K562 (cell line): ENCODE data around the gene HAAO. TPM values are rescaled to one million over a fixed set of nuclear protein-coding genes. Genes with fewer than 3 reads are reported as not detected.

Experiments used
- ATAC-seq: fragments of 200-7000 bp; cut with Tn5 transposase; 3 replicates; pipeline ENCODE4 v1.9.1; 2020; ENCODE audit warnings: moderate library complexity
- BruUV-seq: library from RNA; stranded (reverse); fragments of 400-500 nt; replicated peaks from 2 replicates; lab custom pipeline; 2021; lab: Mats Ljungman, UMichigan
- CTCF ChIA-PET: fragments of 300-600 bp; formaldehyde crosslinking; extraction: SDS; loops from one replicate; lab custom pipeline; 2021; ENCODE audit warnings: low intra/inter-chr PET ratio; lab: Yijun Ruan, JAX
- POLR2A ChIA-PET: fragments of 300-600, 350-650 bp; sonication (Branson Sonifier 250); formaldehyde crosslinking; extraction: SDS; loops from one replicate; lab custom pipeline; 2021; ENCODE audit warnings: antibody characterized with exemption, inconsistent platforms; lab: Yijun Ruan, JAX
- DNase-seq, 4 experiments: peaks; one replicate each; pipeline versions ENCODE4 v3.0.0 to v3.0.0-alpha.2; 2011 to 2018; ENCODE audit warnings: low spot score in 3 of 4, mixed read lengths in 3 of 4; ENCODE audit errors: extremely low read depth in 1 of 4
- FAIRE-seq: peaks from 2 replicates; lab custom pipeline; 2011; peaks lifted over from hg19 to GRCh38; lab: Jason Lieb, UNC
- H2AFZ ChIP-seq: 2 replicates; pipeline ENCODE4 v1.6.0; 2011; ENCODE audit warnings: low read depth, low read length, control low read depth, inconsistent platforms
- H3K27ac ChIP-seq: fragments of 200-600 bp; 3 replicates; pipeline ENCODE4 v1.8.0; 2011; ENCODE audit warnings: low read depth, mild to moderate bottlenecking, control low read depth, inconsistent platforms, low read length, moderate library complexity, mixed read lengths; ENCODE audit errors: extremely low read depth
- H3K27me3 ChIP-seq, 2 experiments: fragments of 300-600 bp in 1 of 2; 2 replicates in 1 of 2; 3 replicates in 1 of 2; pipeline versions ENCODE4 v1.6.0 to v1.8.0; 2011; ENCODE audit warnings: inconsistent platforms in 2 of 2, low read length in 2 of 2, mild to moderate bottlenecking in 1 of 2, mixed read lengths in 1 of 2, moderate library complexity in 1 of 2; ENCODE audit not compliant: control insufficient read depth in 2 of 2, insufficient read depth in 2 of 2
- H3K36me3 ChIP-seq: fragments of 300-600 bp; 3 replicates; pipeline ENCODE4 v1.8.0; 2011; ENCODE audit warnings: mild to moderate bottlenecking, low read length, inconsistent platforms; ENCODE audit not compliant: control insufficient read depth, insufficient read depth
- H3K4me1 ChIP-seq, 2 experiments: fragments of 200-600 bp in 1 of 2; replicated peaks in 1 of 2; 2 replicates in 1 of 2; 3 replicates in 1 of 2; pipeline versions ENCODE4 v1.5.1 to v1.8.0; 2011; ENCODE audit warnings: inconsistent platforms in 2 of 2, low read length in 2 of 2, mild to moderate bottlenecking in 1 of 2, mixed read lengths in 1 of 2, moderate library complexity in 1 of 2; ENCODE audit not compliant: control insufficient read depth in 2 of 2, insufficient read depth in 2 of 2
- H3K4me2 ChIP-seq: 2 replicates; pipeline ENCODE4 v1.6.1; 2011; ENCODE audit warnings: low read length, control low read depth, inconsistent platforms, mixed read lengths; ENCODE audit not compliant: insufficient read depth
- H3K4me3 ChIP-seq: fragments of 200-600 bp; sonication (generic), shearing (Covaris generic); 2 replicates; pipeline ENCODE4 v1.5.1; 2016; ENCODE audit warnings: control low read depth, inconsistent platforms
- H3K79me2 ChIP-seq: fragments of 200-600 bp; 3 replicates; pipeline ENCODE4 v1.8.0; 2011; ENCODE audit warnings: low read length, inconsistent platforms; ENCODE audit not compliant: control insufficient read depth, insufficient read depth
- H3K9ac ChIP-seq, 2 experiments: 2 replicates each; pipeline versions ENCODE4 v1.6.0 to v1.6.1; 2011; ENCODE audit warnings: low read depth in 2 of 2, low read length in 2 of 2, control low read depth in 1 of 2, inconsistent platforms in 1 of 2, mild to moderate bottlenecking in 1 of 2, mixed read lengths in 1 of 2; ENCODE audit not compliant: insufficient read depth in 1 of 2
- H3K9me1 ChIP-seq: one replicate; pipeline ENCODE4 v1.6.0; 2011; ENCODE audit warnings: inconsistent platforms, mild to moderate bottlenecking, low read length, moderate library complexity; ENCODE audit not compliant: control insufficient read depth, insufficient read depth
- H3K9me3 ChIP-seq: replicated peaks from 2 replicates; pipeline ENCODE4 v1.5.1; 2011; ENCODE audit warnings: low read depth, low read length, inconsistent platforms; ENCODE audit not compliant: control insufficient read depth, insufficient read depth
- H4K20me1 ChIP-seq: replicated peaks from 2 replicates; pipeline ENCODE4 v1.6.1; 2011; ENCODE audit warnings: low read length, inconsistent platforms, mixed read lengths; ENCODE audit not compliant: control insufficient read depth, insufficient read depth
- BCL6 ChIP-seq: fragments of 250-450 bp; sonication (Bioruptor Pico); IDR thresholded peaks from 2 replicates; pipeline ENCODE4 v1.4.0; 2020
- RBBP5 ChIP-seq: fragments of 200-600 bp; sonication (generic); IDR thresholded peaks from 2 replicates; pipeline ENCODE4 v1.6.1; 2012; ENCODE audit warnings: borderline replicate concordance, mild to moderate bottlenecking, low read length, control low read depth, inconsistent platforms; ENCODE audit not compliant: insufficient read depth, poor library complexity, severe bottlenecking
- RHOXF2B ChIP-seq: fragments of 250-450 bp; sonication (Bioruptor Pico); conservative IDR thresholded peaks from 2 replicates; pipeline ENCODE4 v1.5.1; 2021
- ZNF239 ChIP-seq: fragments of 250-450 bp; sonication (Bioruptor Pico); IDR thresholded peaks from 2 replicates; pipeline ENCODE4 v1.4.0; 2020; ENCODE audit warnings: mild to moderate bottlenecking
- WGBS: fragments of 100-300 bp; shearing (Covaris generic); methylation state at CpG from one replicate; pipeline ENCODE4 v1.1.6; 2016; ENCODE audit warnings: low coverage, mixed read lengths; ENCODE audit not compliant: insufficient coverage; ENCODE audit errors: missing lambda C conversion rate; 5-methylcytosine and 5-hydroxymethylcytosine counted together
- in situ Hi-C: fragments of 300-500 bp; cut with MboI; formaldehyde crosslinking; loops from 4 replicates; pipeline ENCODE4 v1.15.0; 2018; ENCODE audit warnings: inconsistent platforms, mixed read lengths
- intact Hi-C: fragments of 100-400 bp; cut with micrococcal nuclease; formaldehyde crosslinking; loops from 2 replicates; pipeline ENCODE4 v1.14.2; 2022
- polyA plus RNA-seq, 8 experiments: library from polyadenylated mRNA; depleted of rRNA in 4 of 8; stranded (reverse) in 5 of 8; unstranded in 3 of 8; fragments of >200 nt; fragmentation: Nextera tagmentation in 2 of 8; fragmentation: Illumina TruSeq in 1 of 8; extraction: Ambion mirVana in 2 of 8; extraction: Trizol in 1 of 8; gene quantifications; 2 replicates each; pipeline versions ENCODE4 v1.2.1 to v1.2.3, GENCODE V29; 2011 to 2014; ENCODE audit warnings: inconsistent platforms in 1 of 8, missing spikeins in 1 of 8
- total RNA-seq, 7 experiments: library from RNA; depleted of rRNA in 6 of 7; stranded (reverse); fragments of >200 nt in 6 of 7; fragmentation: Illumina TruSeq in 2 of 7; extraction: Trizol in 2 of 7; gene quantifications; 2 replicates each; pipeline versions ENCODE4 v1.2.1 to v1.2.3, GENCODE V29; 2011 to 2021; ENCODE audit warnings: low replicate concordance in 1 of 7
- TF ChIP-seq, protein P1 (sequence below): fragments of 150-350 bp; conservative IDR thresholded peaks from 2 replicates; pipeline ENCODE4 v1.6.1; 2014; ENCODE audit warnings: low read length
- TF ChIP-seq, protein P2 (sequence below): sonication (generic); formaldehyde crosslinking; IDR thresholded peaks from 2 replicates; pipeline ENCODE4 v1.8.1; 2022; ENCODE audit warnings: missing genetic modification reagents
- TF ChIP-seq, protein P3 (sequence below): fragments of 450-650 bp; IDR thresholded peaks from 2 replicates; pipeline ENCODE4 v1.6.1; 2016; ENCODE audit warnings: low read depth
- TF ChIP-seq, protein P4 (sequence below), 3 experiments: IDR thresholded peaks in 2 of 3; conservative IDR thresholded peaks in 1 of 3; 2 replicates each; pipeline ENCODE4 v1.5.1; 2011 to 2012; ENCODE audit warnings: low read length in 3 of 3, mild to moderate bottlenecking in 3 of 3, control low read depth in 2 of 3, improper control_type of control experiment in 1 of 3, inconsistent platforms in 1 of 3, low read depth in 1 of 3, mixed read lengths in 1 of 3, moderate library complexity in 1 of 3; ENCODE audit not compliant: insufficient read depth in 2 of 3

The HAAO gene
- total and polyA plus RNA-seq, 9 of the 15 experiments (the other 6 are each of a cell fraction or from before 2014, with no cell fraction given): not detected

DNA sequence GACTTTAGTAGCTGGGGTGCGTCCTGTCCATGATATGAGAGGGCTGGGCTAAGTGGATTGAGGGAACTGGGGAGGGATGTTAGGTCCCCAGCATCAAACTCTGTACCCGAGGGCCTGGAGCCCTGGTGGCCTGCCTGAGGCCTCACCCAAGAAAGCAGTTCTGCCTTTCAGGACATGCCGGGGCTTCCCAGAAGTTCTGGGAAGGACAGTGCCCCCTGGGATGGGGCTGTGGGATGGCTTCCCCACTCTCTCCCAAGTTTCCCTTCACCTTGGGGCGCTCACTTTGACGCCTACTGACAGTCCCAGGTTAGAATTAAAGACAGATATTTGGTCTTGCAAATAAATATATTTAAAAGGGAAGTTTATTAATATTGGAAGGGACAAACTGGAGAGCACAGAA lies 30.2 kb downstream of the HAAO start:
- FAIRE-seq (no peak), DNase-seq (no peak), ATAC-seq (no peak)
- no peak overlapping the region for H3K27ac ChIP-seq
- peaks cover 3 to 44% of the 10 kb centered on the region in 2 experiments; a peak in 4 of 5 replicates for H3K27me3 ChIP-seq
- 3% methylated on average over 5 of the region's 5 CpGs for WGBS
- H3K9ac ChIP-seq: no peak overlapping the region
- H3K79me2 ChIP-seq: no peaks in the 10 kb centered on the region
- H3K9me3 ChIP-seq: no peaks in the 10 kb centered on the region
- no peaks in the 10 kb centered on the region for H3K9me1 ChIP-seq
- intact Hi-C loops (no loop called here), in situ Hi-C loops (no loop called here)
- ChIA-PET POLR2A (interaction anchor here (0.6 kb wide), 1 partner anchor 934 kb away, joined by 3 read pairs; no protein-coding TSS in a partner anchor), CTCF (no interaction called here)
- no peaks in the 10 kb centered on the region for H3K36me3 ChIP-seq
- H3K4me2 ChIP-seq: no peak overlapping the region
- BruUV-seq: no TSS peak
- H4K20me1 ChIP-seq: no peaks in the 10 kb centered on the region
- H2AFZ ChIP-seq: no peak overlapping the region
- H3K4me3 ChIP-seq: no peak overlapping the region
- peaks cover 0 to 18% of the 10 kb centered on the region in 2 experiments; a peak in 1 of 5 replicates for H3K4me1 ChIP-seq
- TF ChIP-seq, protein P1, sequence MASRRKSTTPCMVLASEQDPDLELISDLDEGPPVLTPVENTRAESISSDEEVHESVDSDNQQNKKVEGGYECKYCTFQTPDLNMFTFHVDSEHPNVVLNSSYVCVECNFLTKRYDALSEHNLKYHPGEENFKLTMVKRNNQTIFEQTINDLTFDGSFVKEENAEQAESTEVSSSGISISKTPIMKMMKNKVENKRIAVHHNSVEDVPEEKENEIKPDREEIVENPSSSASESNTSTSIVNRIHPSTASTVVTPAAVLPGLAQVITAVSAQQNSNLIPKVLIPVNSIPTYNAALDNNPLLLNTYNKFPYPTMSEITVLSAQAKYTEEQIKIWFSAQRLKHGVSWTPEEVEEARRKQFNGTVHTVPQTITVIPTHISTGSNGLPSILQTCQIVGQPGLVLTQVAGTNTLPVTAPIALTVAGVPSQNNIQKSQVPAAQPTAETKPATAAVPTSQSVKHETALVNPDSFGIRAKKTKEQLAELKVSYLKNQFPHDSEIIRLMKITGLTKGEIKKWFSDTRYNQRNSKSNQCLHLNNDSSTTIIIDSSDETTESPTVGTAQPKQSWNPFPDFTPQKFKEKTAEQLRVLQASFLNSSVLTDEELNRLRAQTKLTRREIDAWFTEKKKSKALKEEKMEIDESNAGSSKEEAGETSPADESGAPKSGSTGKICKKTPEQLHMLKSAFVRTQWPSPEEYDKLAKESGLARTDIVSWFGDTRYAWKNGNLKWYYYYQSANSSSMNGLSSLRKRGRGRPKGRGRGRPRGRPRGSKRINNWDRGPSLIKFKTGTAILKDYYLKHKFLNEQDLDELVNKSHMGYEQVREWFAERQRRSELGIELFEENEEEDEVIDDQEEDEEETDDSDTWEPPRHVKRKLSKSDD: no peak
- TF ChIP-seq BCL6 (no peak), RHOXF2B (CRISPR knock-in tag) (no peak), ZNF239 (CRISPR knock-in tag) (no peak), RBBP5 (no peak)
- TF ChIP-seq, protein P2, sequence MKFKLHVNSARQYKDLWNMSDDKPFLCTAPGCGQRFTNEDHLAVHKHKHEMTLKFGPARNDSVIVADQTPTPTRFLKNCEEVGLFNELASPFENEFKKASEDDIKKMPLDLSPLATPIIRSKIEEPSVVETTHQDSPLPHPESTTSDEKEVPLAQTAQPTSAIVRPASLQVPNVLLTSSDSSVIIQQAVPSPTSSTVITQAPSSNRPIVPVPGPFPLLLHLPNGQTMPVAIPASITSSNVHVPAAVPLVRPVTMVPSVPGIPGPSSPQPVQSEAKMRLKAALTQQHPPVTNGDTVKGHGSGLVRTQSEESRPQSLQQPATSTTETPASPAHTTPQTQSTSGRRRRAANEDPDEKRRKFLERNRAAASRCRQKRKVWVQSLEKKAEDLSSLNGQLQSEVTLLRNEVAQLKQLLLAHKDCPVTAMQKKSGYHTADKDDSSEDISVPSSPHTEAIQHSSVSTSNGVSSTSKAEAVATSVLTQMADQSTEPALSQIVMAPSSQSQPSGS: no peak
- TF ChIP-seq, protein P3, sequence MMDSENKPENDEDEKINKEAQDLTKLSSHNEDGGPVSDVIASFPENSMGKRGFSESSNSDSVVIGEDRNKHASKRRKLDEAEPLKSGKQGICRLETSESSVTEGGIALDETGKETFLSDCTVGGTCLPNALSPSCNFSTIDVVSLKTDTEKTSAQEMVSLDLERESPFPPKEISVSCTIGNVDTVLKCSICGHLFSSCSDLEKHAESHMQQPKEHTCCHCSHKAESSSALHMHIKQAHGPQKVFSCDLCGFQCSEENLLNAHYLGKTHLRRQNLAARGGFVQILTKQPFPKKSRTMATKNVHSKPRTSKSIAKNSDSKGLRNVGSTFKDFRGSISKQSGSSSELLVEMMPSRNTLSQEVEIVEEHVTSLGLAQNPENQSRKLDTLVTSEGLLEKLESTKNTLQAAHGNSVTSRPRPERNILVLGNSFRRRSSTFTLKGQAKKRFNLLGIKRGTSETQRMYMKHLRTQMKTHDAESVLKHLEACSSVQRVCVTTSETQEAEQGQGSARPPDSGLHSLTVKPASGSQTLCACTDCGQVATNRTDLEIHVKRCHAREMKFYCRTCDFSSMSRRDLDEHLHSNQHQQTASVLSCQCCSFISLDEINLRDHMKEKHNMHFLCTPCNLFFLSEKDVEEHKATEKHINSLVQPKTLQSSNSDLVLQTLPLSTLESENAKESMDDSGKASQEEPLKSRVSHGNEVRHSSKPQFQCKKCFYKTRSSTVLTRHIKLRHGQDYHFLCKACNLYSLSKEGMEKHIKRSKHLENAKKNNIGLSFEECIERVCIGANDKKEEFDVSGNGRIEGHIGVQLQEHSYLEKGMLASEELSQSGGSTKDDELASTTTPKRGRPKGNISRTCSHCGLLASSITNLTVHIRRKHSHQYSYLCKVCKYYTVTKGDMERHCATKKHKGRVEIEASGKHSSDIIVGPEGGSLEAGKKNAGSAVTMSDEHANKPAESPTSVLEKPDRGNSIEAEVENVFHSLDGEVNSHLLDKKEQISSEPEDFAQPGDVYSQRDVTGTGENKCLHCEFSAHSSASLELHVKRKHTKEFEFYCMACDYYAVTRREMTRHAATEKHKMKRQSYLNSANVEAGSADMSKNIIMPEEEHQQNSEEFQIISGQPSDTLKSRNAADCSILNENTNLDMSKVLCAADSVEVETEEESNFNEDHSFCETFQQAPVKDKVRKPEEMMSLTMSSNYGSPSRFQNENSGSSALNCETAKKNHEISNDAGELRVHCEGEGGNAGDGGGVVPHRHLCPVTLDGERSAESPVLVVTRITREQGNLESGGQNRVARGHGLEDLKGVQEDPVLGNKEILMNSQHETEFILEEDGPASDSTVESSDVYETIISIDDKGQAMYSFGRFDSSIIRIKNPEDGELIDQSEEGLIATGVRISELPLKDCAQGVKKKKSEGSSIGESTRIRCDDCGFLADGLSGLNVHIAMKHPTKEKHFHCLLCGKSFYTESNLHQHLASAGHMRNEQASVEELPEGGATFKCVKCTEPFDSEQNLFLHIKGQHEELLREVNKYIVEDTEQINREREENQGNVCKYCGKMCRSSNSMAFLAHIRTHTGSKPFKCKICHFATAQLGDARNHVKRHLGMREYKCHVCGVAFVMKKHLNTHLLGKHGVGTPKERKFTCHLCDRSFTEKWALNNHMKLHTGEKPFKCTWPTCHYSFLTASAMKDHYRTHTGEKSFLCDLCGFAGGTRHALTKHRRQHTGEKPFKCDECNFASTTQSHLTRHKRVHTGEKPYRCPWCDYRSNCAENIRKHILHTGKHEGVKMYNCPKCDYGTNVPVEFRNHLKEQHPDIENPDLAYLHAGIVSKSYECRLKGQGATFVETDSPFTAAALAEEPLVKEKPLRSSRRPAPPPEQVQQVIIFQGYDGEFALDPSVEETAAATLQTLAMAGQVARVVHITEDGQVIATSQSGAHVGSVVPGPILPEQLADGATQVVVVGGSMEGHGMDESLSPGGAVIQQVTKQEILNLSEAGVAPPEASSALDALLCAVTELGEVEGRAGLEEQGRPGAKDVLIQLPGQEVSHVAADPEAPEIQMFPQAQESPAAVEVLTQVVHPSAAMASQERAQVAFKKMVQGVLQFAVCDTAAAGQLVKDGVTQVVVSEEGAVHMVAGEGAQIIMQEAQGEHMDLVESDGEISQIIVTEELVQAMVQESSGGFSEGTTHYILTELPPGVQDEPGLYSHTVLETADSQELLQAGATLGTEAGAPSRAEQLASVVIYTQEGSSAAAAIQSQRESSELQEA: no peak
- TF ChIP-seq, protein P4, sequence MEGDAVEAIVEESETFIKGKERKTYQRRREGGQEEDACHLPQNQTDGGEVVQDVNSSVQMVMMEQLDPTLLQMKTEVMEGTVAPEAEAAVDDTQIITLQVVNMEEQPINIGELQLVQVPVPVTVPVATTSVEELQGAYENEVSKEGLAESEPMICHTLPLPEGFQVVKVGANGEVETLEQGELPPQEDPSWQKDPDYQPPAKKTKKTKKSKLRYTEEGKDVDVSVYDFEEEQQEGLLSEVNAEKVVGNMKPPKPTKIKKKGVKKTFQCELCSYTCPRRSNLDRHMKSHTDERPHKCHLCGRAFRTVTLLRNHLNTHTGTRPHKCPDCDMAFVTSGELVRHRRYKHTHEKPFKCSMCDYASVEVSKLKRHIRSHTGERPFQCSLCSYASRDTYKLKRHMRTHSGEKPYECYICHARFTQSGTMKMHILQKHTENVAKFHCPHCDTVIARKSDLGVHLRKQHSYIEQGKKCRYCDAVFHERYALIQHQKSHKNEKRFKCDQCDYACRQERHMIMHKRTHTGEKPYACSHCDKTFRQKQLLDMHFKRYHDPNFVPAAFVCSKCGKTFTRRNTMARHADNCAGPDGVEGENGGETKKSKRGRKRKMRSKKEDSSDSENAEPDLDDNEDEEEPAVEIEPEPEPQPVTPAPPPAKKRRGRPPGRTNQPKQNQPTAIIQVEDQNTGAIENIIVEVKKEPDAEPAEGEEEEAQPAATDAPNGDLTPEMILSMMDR (IDR thresholded peaks at IDR 0.05 in 2 of 3, conservative IDR thresholded peaks at IDR 0.05 in 1 of 3; ENCODE audit: insufficient read depth in 2 of 3, low read depth in 1 of 3, low read length in 3 of 3): no peak
